Esophagus squamous epithelium (tissue), 5 donors: ENCODE data around the gene WWOX. TPM values are rescaled to one million over a fixed set of nuclear protein-coding genes. Genes with fewer than 3 reads are reported as not detected.

Experiments
- DNase-seq: peaks from one replicate; lab custom pipeline; 2025; lab: John Stamatoyannopoulos, UW
- H3K27ac ChIP-seq, 4 donors: fragments of 200-600 bp; sonication (generic); one replicate each; pipeline ENCODE4 v1.5.1; 2016 to 2019; ENCODE audit warnings: mild to moderate bottlenecking in 1 of 4
- H3K27me3 ChIP-seq, 4 donors: fragments of 200-600 bp; sonication (generic); 1 replicate in 3 of 4; 2 replicates in 1 of 4; pipeline versions ENCODE4 v1.5.1 to v1.6.0; 2017 to 2021; ENCODE audit warnings: antibody characterized with exemption in 1 of 4
- H3K36me3 ChIP-seq, 3 donors: fragments of 200-600 bp; sonication (generic); one replicate each; pipeline ENCODE4 v1.5.1; 2016 to 2019
- H3K4me1 ChIP-seq, 3 donors: fragments of 200-600 bp; sonication (generic); one replicate each; pipeline ENCODE4 v1.5.1; 2017 to 2019
- H3K4me3 ChIP-seq, 4 donors: fragments of 200-600 bp; sonication (generic); 1 replicate in 3 of 4; 2 replicates in 1 of 4; pipeline ENCODE4 v1.5.1; 2016 to 2019; ENCODE audit warnings: mild to moderate bottlenecking in 2 of 4, moderate library complexity in 1 of 4
- H3K9me3 ChIP-seq, 3 donors: fragments of 200-600 bp; sonication (generic); one replicate each; pipeline ENCODE4 v1.5.1; 2016 to 2019
- POLR2A ChIP-seq, 4 donors: fragments of 450-650 bp; IDR thresholded peaks; one replicate each; pipeline ENCODE4 v1.6.1; 2017; ENCODE audit warnings: antibody characterized with exemption in 4 of 4, mild to moderate bottlenecking in 4 of 4, moderate library complexity in 3 of 4
- WGBS, 2 donors: methylation state at CpG; one replicate each; pipeline ENCODE4 v1.1.5; 2018; 5-methylcytosine and 5-hydroxymethylcytosine counted together
- intact Hi-C: fragments of 100-400 bp; cut with DNase I; formaldehyde crosslinking; loops from one replicate; pipeline ENCODE4 v1.15.0; 2022
- total RNA-seq, 4 donors: library from RNA; depleted of rRNA; stranded (reverse); fragments of >200 nt; gene quantifications; one replicate each; pipeline ENCODE4 v1.1.0, GENCODE V29; 2016
- TF ChIP-seq, protein P1 (sequence below), 6 experiments: fragments of 450-650 bp in 4 of 6; fragments of 200-600 bp in 2 of 6; sonication (generic) in 2 of 6; IDR thresholded peaks; one replicate each; pipeline ENCODE4 v1.5.1; 2016 to 2019; ENCODE audit warnings: antibody characterized with exemption in 6 of 6, mild to moderate bottlenecking in 4 of 6, moderate library complexity in 4 of 6
- donor health status: DM: yes; HTN: yes; CAD: no.

WWOX gene
- total RNA-seq, 4 donors from 2014 or later: 20.9 to 31.1 (median 27.5) TPM

DNA sequence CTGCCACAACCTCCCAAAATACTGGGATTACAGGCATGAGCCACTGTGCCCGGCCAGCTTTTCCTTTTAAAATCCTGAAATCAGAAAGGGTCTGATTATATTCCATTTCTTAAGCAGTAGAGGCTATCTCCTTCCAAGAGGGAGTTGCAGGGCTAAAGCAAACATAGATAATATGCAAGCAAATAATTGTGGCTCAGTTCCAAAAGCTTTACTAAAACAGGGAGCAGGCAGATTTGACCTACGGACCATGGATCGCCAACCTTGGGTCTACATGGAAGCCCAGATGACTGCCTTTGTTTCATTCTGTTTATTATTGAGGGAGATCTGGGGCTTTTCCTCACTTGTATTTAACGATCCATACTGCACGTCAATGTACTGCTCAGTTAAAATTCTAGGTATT is 38.6 kb upstream of the WWOX start:
- no peak for DNase-seq
- Histone ChIP-seq H3K27ac (no peak overlapping the region), H3K4me1 (no peaks in the 10 kb centered on the region), H3K4me3 (no peak overlapping the region), H3K36me3 (no peaks in the 10 kb centered on the region), H3K9me3 (no peaks in the 10 kb centered on the region), H3K27me3 (peaks cover 0 to 19% (median 0%) of the 10 kb centered on the region in 4 donors)
- intact Hi-C loops: no loop called here
- TF ChIP-seq, protein P1, sequence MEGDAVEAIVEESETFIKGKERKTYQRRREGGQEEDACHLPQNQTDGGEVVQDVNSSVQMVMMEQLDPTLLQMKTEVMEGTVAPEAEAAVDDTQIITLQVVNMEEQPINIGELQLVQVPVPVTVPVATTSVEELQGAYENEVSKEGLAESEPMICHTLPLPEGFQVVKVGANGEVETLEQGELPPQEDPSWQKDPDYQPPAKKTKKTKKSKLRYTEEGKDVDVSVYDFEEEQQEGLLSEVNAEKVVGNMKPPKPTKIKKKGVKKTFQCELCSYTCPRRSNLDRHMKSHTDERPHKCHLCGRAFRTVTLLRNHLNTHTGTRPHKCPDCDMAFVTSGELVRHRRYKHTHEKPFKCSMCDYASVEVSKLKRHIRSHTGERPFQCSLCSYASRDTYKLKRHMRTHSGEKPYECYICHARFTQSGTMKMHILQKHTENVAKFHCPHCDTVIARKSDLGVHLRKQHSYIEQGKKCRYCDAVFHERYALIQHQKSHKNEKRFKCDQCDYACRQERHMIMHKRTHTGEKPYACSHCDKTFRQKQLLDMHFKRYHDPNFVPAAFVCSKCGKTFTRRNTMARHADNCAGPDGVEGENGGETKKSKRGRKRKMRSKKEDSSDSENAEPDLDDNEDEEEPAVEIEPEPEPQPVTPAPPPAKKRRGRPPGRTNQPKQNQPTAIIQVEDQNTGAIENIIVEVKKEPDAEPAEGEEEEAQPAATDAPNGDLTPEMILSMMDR (IDR thresholded peaks at IDR 0.05): no peak
- TF ChIP-seq POLR2A (IDR thresholded peaks at IDR 0.05): no peak
- 53 to 65% methylated on average over 5 of the region's 5 CpGs for WGBS, 2 donors

- 49 to 63% methylated on average over 4 of the region's 4 CpGs for WGBS, 2 donors
- H3K4me1 ChIP-seq: no peaks in the 10 kb centered on the region
- no peaks in the 10 kb centered on the region for H3K36me3 ChIP-seq
- H3K27me3 ChIP-seq: no peaks in the 10 kb centered on the region
- H3K9me3 ChIP-seq: no peaks in the 10 kb centered on the region
- TF ChIP-seq, protein P1 (IDR thresholded peaks at IDR 0.05): no peak
- TF ChIP-seq POLR2A (IDR thresholded peaks at IDR 0.05): no peak
- intact Hi-C loops: no loop called here
- H3K4me3 ChIP-seq: no peak overlapping the region
- H3K27ac ChIP-seq: no peak overlapping the region
- DNase-seq: no peak
Measured at GRCh38 chr16:78065319-78065718, 34.1 kb upstream of the WWOX start.

GRCh38 chr16:78069913-78070312 is 29.5 kb upstream of the WWOX start:
- no peak overlapping the region for H3K27ac ChIP-seq
- WGBS, 2 donors: 85 to 92% methylated on average over 5 of the region's 5 CpGs
- intact Hi-C loops: no loop called here
- no peaks in the 10 kb centered on the region for H3K9me3 ChIP-seq
- no peaks in the 10 kb centered on the region for H3K36me3 ChIP-seq
- DNase-seq: no peak
- peaks cover 0 to 14% (median 0%) of the 10 kb centered on the region in 4 donors for H3K27me3 ChIP-seq
- TF ChIP-seq, protein P1 (IDR thresholded peaks at IDR 0.05): no peak
- H3K4me1 ChIP-seq: no peaks in the 10 kb centered on the region
- no peak overlapping the region for H3K4me3 ChIP-seq

GRCh38 chr16:78072275-78072674 is 27.2 kb upstream of the WWOX start:
- no peak for DNase-seq
- H3K4me3 ChIP-seq: no peak overlapping the region
- WGBS, 2 donors: 18 to 23% methylated on average over 5 of the region's 5 CpGs
- H3K36me3 ChIP-seq: no peaks in the 10 kb centered on the region
- H3K4me1 ChIP-seq: no peaks in the 10 kb centered on the region
- TF ChIP-seq POLR2A (IDR thresholded peaks at IDR 0.05): no peak
- TF ChIP-seq, protein P1 (IDR thresholded peaks at IDR 0.05): no peak
- intact Hi-C loops: no loop called here
- no peak overlapping the region for H3K27ac ChIP-seq
- H3K9me3 ChIP-seq: no peaks in the 10 kb centered on the region
- H3K27me3 ChIP-seq: peaks cover 0 to 14% (median 0%) of the 10 kb centered on the region in 4 donors

GRCh38 chr16:78075800-78076199 is 23.7 kb upstream of the WWOX start:
- no peak for DNase-seq
- Histone ChIP-seq H3K36me3 (no peaks in the 10 kb centered on the region), H3K27ac (no peak overlapping the region), H3K9me3 (no peaks in the 10 kb centered on the region), H3K4me3 (no peak overlapping the region), H3K4me1 (no peaks in the 10 kb centered on the region), H3K27me3 (peaks cover 0 to 13% (median 0%) of the 10 kb centered on the region in 4 donors)
- TF ChIP-seq, protein P1 (IDR thresholded peaks at IDR 0.05): no peak
- no peak for TF ChIP-seq POLR2A (IDR thresholded peaks at IDR 0.05)
- 67 to 100% methylated on average over 1 of the region's 3 CpGs for WGBS, 2 donors
- intact Hi-C loops: no loop called here
